WI38 (cell line): ENCODE measurements around the gene REM2.

Experiments
- H3K4me3 ChIP-seq: 2 replicates; pipeline ENCODE4 v1.5.1; 2011; ENCODE audit warnings: low read depth, mild to moderate bottlenecking, control low read depth, low read length
- TF ChIP-seq, protein P1 (sequence below): IDR thresholded peaks from 2 replicates; pipeline ENCODE4 v1.5.1; 2012; ENCODE audit warnings: low read depth, mild to moderate bottlenecking, control low read depth, low read length

REM2 gene

DNA sequence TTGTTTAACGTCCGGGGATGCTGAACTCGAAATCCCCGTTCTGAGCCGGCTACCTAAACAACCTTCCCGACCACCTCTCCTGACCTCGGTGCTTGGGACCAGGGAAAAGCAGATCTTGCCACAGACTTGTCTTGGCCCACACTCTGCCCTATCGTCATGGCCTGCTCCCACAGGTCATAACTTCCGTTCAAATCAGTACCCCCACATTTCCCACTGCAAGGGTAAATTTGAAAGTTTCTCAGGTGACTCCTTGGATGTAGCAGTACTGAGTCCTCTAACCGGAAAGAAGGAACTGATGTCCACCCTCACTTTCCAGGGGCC, 36.5 kb downstream of the REM2 start:
- TF ChIP-seq, protein P1, sequence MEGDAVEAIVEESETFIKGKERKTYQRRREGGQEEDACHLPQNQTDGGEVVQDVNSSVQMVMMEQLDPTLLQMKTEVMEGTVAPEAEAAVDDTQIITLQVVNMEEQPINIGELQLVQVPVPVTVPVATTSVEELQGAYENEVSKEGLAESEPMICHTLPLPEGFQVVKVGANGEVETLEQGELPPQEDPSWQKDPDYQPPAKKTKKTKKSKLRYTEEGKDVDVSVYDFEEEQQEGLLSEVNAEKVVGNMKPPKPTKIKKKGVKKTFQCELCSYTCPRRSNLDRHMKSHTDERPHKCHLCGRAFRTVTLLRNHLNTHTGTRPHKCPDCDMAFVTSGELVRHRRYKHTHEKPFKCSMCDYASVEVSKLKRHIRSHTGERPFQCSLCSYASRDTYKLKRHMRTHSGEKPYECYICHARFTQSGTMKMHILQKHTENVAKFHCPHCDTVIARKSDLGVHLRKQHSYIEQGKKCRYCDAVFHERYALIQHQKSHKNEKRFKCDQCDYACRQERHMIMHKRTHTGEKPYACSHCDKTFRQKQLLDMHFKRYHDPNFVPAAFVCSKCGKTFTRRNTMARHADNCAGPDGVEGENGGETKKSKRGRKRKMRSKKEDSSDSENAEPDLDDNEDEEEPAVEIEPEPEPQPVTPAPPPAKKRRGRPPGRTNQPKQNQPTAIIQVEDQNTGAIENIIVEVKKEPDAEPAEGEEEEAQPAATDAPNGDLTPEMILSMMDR, result no peak
- H3K4me3 ChIP-seq, result peak overlapping the region; percentile 41

DNA sequence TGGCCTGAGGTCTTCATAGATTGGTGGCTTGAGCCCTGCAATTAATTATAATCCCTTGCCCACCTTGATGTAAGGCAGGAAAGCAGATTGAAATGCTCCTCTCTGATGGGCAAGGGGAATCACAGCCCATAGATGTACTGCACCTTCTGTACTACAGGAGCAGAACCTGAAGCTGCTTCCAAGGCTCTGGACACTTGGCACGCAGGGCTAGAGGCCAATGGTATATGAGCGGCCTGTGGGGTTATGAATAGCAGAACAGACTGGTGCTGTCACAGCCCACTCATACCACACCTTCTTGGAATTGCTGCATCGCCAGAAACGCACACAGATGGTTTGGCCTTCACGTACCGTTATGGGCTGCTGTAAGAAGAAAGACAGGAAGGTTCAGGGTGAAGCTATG, 37.7 kb downstream of the REM2 start:
- no peak overlapping the region for H3K4me3 ChIP-seq
- TF ChIP-seq, protein P1, result no peak

DNA sequence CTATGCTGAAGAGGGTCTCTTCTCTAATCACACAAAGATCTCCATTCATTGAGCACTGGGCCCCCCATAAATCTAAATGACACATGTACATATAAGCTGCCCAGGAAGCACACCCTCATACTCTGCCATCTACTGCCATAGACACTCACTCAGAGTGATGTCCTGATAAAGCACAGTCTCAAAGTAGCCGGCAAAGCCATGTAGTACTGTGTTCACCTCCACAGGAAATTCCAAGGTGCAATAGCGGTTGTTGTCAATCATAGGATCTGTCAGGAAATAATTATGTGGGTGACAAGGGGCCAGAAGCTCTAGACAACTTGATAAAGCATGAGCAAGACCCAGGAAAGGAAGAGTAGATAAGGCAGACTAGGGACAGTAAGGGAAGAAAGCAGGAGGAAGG, 39.3 kb downstream of the REM2 start:
- no peak overlapping the region for H3K4me3 ChIP-seq
- TF ChIP-seq, protein P1, result no peak

DNA sequence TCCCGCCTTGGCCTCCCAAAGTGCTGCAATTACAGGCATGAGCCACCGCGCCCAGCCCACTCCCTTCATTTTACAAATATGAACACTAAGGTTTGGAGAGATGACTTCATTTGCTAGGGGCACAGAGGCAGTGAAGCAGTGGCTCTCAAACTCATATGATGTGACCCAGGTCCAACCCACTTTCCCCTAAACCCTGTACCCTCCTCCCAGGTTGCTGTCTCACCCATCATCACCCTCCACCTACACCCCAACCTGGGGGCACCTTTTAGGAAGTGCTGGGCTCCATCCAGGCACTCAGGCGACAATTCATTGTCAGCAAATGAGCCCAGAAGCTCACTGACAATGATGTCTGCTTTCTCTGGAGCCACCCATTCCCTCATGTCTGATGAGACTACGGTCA, 40.7 kb downstream of the REM2 start:
- H3K4me3 ChIP-seq, result no peak overlapping the region
- TF ChIP-seq, protein P1, result no peak

DNA sequence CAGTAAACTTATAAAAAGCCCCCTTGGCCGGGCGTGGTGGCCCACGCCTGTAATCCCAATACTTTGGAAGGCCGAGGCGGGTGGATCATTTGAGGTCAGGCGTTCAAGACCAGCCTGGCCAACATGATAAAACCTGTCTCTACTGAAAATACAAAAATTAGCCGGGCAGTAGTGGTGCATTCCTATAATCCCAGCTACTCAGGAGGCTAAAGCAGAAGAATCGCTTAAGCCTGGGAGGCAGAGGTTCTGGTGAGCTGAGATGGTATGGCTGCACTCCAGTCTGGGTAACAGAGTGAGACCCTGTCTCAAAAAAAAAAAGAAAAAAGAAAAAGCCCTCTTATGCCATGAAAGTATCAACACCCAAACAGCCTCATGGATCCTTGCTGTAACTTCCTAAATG, 42.5 kb downstream of the REM2 start:
- TF ChIP-seq, protein P1, result no peak
- H3K4me3 ChIP-seq, result no peak overlapping the region

DNA sequence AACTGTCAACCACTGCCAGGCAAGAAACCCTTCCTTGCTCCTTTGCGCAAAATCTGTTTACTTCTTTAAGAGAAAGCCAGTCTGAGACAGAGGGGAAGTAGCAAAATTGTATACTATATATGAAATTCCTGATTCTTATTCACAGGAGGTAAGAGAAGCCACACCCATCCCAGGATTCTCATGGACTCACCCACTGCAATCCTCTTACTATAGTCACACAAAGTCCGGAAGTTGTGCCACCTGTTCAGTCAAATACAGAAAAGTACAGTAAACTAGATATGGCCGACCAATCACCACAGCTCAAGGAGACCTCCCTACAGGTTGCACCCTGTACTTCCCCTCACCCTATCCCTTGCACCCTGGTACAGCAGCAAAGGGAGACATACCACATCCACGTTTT, 43.3 kb downstream of the REM2 start:
- TF ChIP-seq, protein P1, result no peak
- H3K4me3 ChIP-seq, result no peak overlapping the region

DNA sequence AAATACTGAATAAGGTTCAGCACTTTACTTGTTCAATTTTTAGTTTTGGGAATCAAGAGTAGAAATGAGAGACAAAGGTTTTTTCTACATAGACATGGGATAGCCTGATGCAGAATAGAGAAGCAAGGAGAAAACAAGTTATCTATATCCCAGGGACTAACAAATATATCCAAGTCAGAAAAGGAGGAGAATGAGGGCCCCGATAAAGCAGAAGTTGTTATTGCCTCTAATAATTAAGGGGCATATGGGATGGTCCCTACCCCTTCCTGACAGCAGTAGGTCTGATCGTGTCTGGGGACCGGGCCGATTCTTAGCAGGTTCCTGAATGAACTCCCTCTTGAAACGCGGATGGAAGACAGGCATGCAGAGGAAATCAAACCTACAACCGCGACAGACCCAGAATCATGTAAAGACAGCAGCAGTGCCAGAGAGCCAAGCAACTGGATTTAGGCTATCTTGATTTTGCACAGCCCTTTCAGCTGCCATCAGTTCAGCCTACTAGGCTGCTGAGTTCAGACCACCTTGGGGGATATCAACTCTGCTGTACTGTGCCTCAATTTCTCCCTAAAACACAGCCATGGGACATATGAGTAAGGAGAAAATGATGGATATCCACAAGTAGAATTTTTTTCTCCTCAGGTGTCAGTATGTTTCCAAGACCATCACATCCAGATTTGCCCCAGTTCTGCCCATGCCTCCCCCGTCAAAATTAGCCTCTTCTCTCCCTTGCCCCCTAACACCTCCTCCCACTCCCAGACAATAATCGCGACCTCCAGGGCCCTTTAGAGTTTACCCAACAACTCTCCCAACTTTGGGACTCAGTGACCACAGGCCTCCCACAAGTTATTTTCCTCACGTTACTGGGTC, 45.4 kb downstream of the REM2 start:
- peak overlapping the region; percentile 97 for H3K4me3 ChIP-seq
- TF ChIP-seq, protein P1, result no peak
